Subcutaneous abdominal adipose tissue (tissue), 5 donors: ENCODE results near the gene CHAC1.
"Not testable (repeated sequence)": the region's sequence is repeated elsewhere in the genome, so short reads cannot be mapped to it uniquely, and the experiment has no call there.

ENCODE experiments used
- H3K27ac ChIP-seq: one replicate; pipeline ENCODE4 v1.7.0; 2013; ENCODE audit warnings: low read depth, mild to moderate bottlenecking, inconsistent platforms, low read length, moderate library complexity
- H3K27me3 ChIP-seq, 5 donors: one replicate each; pipeline ENCODE4 v1.7.0; 2013; ENCODE audit warnings: low read length in 5 of 5, inconsistent platforms in 1 of 5; ENCODE audit not compliant: control insufficient read depth in 5 of 5, insufficient read depth in 4 of 5
- H3K36me3 ChIP-seq, 5 donors: one replicate each; pipeline ENCODE4 v1.7.0; 2013; ENCODE audit warnings: low read length in 5 of 5; ENCODE audit not compliant: control insufficient read depth in 5 of 5, insufficient read depth in 5 of 5
- H3K4me1 ChIP-seq, 5 donors: one replicate each; pipeline ENCODE4 v1.7.0; 2013; ENCODE audit warnings: low read length in 5 of 5, mild to moderate bottlenecking in 3 of 5, moderate library complexity in 1 of 5; ENCODE audit not compliant: control insufficient read depth in 5 of 5, insufficient read depth in 5 of 5
- H3K4me3 ChIP-seq, 5 donors: one replicate each; pipeline ENCODE4 v1.7.0; 2013; ENCODE audit warnings: low read length in 5 of 5, low read depth in 1 of 5
- H3K9ac ChIP-seq, 5 donors: one replicate each; pipeline ENCODE4 v1.7.0; 2013; ENCODE audit warnings: low read length in 5 of 5, mild to moderate bottlenecking in 4 of 5, moderate library complexity in 3 of 5
- H3K9me3 ChIP-seq, 5 donors: one replicate each; pipeline ENCODE4 v1.7.0; 2013; ENCODE audit warnings: low read length in 5 of 5; ENCODE audit not compliant: control insufficient read depth in 5 of 5
- donor health status: healthy.
- donor health status: healthy.
- donor health status: healthy.
- donor health status: healthy.
- donor health status: healthy.

Gene CHAC1

DNA sequence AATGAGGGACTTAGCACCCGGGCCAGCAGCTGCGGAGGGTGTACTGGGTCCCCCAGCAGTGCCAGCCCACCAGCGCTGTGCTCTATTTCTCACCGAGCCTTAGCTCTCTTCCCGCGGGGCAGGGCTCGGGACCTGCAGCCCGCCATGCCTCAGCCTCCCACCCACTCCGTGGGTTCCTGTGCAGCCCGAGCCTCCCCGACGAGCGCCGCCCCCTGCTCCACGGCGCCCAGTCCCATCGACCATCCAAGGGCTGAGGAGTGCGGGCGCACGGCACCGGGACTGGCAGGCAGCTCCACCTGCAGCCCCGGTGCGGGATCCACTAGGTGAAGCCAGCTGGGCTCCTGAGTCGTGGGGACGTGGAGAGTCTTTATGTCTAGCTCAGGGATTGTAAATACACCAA is 8.5 kb downstream of the CHAC1 start:
- H3K36me3 ChIP-seq, H3K9ac ChIP-seq, H3K4me3 ChIP-seq, H3K9me3 ChIP-seq, H3K27ac ChIP-seq, H3K27me3 ChIP-seq: not testable (repeated sequence)
- H3K4me1 ChIP-seq, result peaks cover 2 to 26% (median 15%) of the 10 kb centered on the region in 5 donors

- H3K4me3 ChIP-seq, H3K9ac ChIP-seq, H3K9me3 ChIP-seq, H3K27me3 ChIP-seq, H3K27ac ChIP-seq, H3K36me3 ChIP-seq: not testable (repeated sequence)
- peaks cover 2 to 25% (median 14%) of the 10 kb centered on the region in 5 donors for H3K4me1 ChIP-seq
Measured at GRCh38 chr15:40962317-40962716, 9.0 kb downstream of the CHAC1 start.

DNA sequence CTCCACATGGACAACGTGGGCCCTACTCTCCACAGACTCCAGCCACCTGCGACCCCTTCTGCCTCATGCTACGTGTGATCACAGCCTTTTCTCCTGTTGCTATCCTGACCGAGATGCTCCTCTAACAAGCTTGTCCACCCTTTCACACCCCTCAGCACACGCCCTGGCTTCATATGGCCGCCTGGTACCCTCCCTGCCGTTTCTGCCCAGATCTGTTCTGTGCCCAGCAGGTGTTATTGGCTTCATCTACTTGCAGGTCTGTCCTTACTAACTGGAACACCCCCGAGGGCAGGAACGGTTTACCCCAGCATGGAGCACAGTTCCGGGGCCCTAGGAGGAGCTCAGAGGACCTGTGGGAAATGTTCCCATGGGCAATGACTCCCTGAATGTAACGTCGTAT is 9.9 kb downstream of the CHAC1 start:
- no peak overlapping the region for H3K27ac ChIP-seq
- H3K36me3 ChIP-seq, result no peaks in the 10 kb centered on the region
- H3K4me3 ChIP-seq, result no peak overlapping the region
- H3K9me3 ChIP-seq, result no peaks in the 10 kb centered on the region
- peaks cover 3 to 18% (median 14%) of the 10 kb centered on the region in 5 donors for H3K4me1 ChIP-seq
- peaks cover 0 to 3% (median 0%) of the 10 kb centered on the region in 5 donors for H3K27me3 ChIP-seq
- H3K9ac ChIP-seq, result no peak overlapping the region

GRCh38 chr15:40964006-40964405 is 10.7 kb downstream of the CHAC1 start:
- Histone ChIP-seq H3K4me1 (peaks cover 4 to 18% (median 14%) of the 10 kb centered on the region in 5 donors), H3K4me3 (no peak overlapping the region), H3K27me3 (peaks cover 0 to 3% (median 0%) of the 10 kb centered on the region in 5 donors), H3K36me3 (no peaks in the 10 kb centered on the region), H3K9ac (no peak overlapping the region), H3K9me3 (no peaks in the 10 kb centered on the region), H3K27ac (no peak overlapping the region)

- Histone ChIP-seq H3K9me3 (no peaks in the 10 kb centered on the region), H3K4me1 (peaks cover 4 to 18% (median 14%) of the 10 kb centered on the region in 5 donors), H3K9ac (no peak overlapping the region), H3K4me3 (no peak overlapping the region), H3K27ac (no peak overlapping the region), H3K36me3 (no peaks in the 10 kb centered on the region), H3K27me3 (peaks cover 0 to 3% (median 0%) of the 10 kb centered on the region in 5 donors)
Measured at GRCh38 chr15:40964634-40965033, 11.4 kb downstream of the CHAC1 start.

- Histone ChIP-seq H3K27me3 (no peaks in the 10 kb centered on the region), H3K4me3 (no peak overlapping the region), H3K9me3 (no peaks in the 10 kb centered on the region), H3K4me1 (peaks cover 4 to 16% (median 14%) of the 10 kb centered on the region in 5 donors), H3K9ac (no peak overlapping the region), H3K36me3 (no peaks in the 10 kb centered on the region), H3K27ac (no peak overlapping the region)
Measured at GRCh38 chr15:40968290-40969085, 15.2 kb downstream of the CHAC1 start.

- Histone ChIP-seq H3K27me3 (no peaks in the 10 kb centered on the region), H3K9me3 (no peaks in the 10 kb centered on the region), H3K27ac (no peak overlapping the region), H3K4me3 (no peak overlapping the region), H3K9ac (no peak overlapping the region), H3K4me1 (peaks cover 4 to 16% (median 14%) of the 10 kb centered on the region in 5 donors), H3K36me3 (no peaks in the 10 kb centered on the region)
Measured at GRCh38 chr15:40969363-40969762, 16.1 kb downstream of the CHAC1 start.

DNA sequence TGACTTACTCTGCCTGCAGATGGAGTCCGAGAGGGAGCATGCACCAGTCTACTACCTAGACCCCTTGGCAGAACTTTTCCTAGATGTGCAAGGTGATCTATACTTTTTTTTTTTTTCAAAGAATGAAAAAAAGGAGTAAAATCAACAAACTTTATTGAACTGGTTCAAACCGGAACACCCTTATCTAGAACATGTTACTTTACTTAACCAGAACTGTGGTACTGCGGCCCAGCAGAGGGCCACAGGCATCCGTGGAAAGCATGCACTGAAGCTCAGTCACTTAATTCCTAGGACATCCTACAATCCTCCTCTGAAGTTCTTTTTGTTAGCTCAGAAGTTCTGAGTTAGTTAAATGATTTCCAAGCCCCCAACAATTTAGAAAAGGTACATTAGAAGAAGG is 21.6 kb downstream of the CHAC1 start:
- Histone ChIP-seq H3K27ac (no peak overlapping the region), H3K4me3 (no peak overlapping the region), H3K27me3 (no peaks in the 10 kb centered on the region), H3K4me1 (peaks cover 0 to 11% (median 0%) of the 10 kb centered on the region in 5 donors), H3K9ac (no peak overlapping the region), H3K36me3 (peaks cover 2 to 42% (median 38%) of the 10 kb centered on the region in 5 donors), H3K9me3 (no peaks in the 10 kb centered on the region)

DNA sequence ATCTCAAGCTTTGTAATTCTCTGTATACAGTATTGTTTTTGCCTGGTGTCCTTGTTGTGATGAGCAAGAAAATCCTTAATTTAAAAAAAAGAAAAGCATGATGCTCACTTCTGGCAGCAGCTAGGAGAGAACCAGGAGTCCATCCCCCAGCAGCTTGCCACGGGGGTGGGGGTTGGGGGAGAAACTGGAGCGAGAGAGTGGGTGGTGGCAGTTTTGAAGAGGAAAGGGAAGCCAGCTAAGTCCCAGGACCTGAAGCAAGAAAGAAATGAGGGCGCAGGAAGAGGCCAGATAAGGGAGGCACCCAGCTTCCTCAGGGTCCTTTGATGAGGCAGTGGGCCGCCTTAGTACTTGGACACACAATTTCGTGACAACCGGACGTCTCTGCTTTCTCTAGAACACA is 23.5 kb downstream of the CHAC1 start:
- peaks cover 7 to 62% (median 56%) of the 10 kb centered on the region in 5 donors for H3K36me3 ChIP-seq
- H3K27ac ChIP-seq, result no peak overlapping the region
- no peaks in the 10 kb centered on the region for H3K27me3 ChIP-seq
- H3K4me1 ChIP-seq, result peaks cover 0 to 17% (median 6%) of the 10 kb centered on the region in 5 donors
- H3K9me3 ChIP-seq, result no peaks in the 10 kb centered on the region
- no peak overlapping the region for H3K4me3 ChIP-seq
- H3K9ac ChIP-seq, result no peak overlapping the region

GRCh38 chr15:40978141-40978540 is 24.9 kb downstream of the CHAC1 start:
- Histone ChIP-seq H3K27me3 (no peaks in the 10 kb centered on the region), H3K9ac (no peak overlapping the region), H3K9me3 (no peaks in the 10 kb centered on the region), H3K27ac (no peak overlapping the region), H3K4me3 (no peak overlapping the region), H3K36me3 (peaks cover 13 to 75% (median 69%) of the 10 kb centered on the region in 5 donors), H3K4me1 (peaks cover 0 to 22% (median 12%) of the 10 kb centered on the region in 5 donors)
